Bronchial epithelial cell (primary cell): ENCODE results near the gene SARS1. TPM values are rescaled to one million over a fixed set of nuclear protein-coding genes. Genes with fewer than 3 reads are reported as not detected.

Source experiments
- DNase-seq: peaks from one replicate; pipeline ENCODE4 v3.0.0-alpha.2; 2010; ENCODE audit warnings: low read depth
- FAIRE-seq: peaks from 2 replicates; lab custom pipeline; 2011; peaks lifted over from hg19 to GRCh38; lab: Jason Lieb, UNC
- H3K27me3 ChIP-seq: 2 replicates; pipeline ENCODE4 v1.5.1; 2011; ENCODE audit warnings: low read length; ENCODE audit not compliant: control insufficient read depth, insufficient read depth
- H3K36me3 ChIP-seq: 2 replicates; pipeline ENCODE4 v1.5.1; 2011; ENCODE audit warnings: low read length; ENCODE audit not compliant: control insufficient read depth, insufficient read depth
- H3K4me3 ChIP-seq: 2 replicates; pipeline ENCODE4 v1.5.1; 2011; ENCODE audit warnings: mild to moderate bottlenecking, low read depth, low read length, control low read depth
- total RNA-seq: library from RNA; depleted of rRNA; stranded (reverse); fragments of >200 nt; gene quantifications from 2 replicates; pipeline ENCODE4 v1.2.1, GENCODE V29; 2014
- TF ChIP-seq, protein P1 (sequence below): IDR thresholded peaks from 2 replicates; pipeline ENCODE4 v1.5.1; 2011; ENCODE audit warnings: mild to moderate bottlenecking, moderate library complexity, low read length, control low read depth, inconsistent platforms; ENCODE audit not compliant: insufficient read depth, severe bottlenecking

The SARS1 gene
- total RNA-seq, 1 donor from 2014 or later = 572 TPM

DNA sequence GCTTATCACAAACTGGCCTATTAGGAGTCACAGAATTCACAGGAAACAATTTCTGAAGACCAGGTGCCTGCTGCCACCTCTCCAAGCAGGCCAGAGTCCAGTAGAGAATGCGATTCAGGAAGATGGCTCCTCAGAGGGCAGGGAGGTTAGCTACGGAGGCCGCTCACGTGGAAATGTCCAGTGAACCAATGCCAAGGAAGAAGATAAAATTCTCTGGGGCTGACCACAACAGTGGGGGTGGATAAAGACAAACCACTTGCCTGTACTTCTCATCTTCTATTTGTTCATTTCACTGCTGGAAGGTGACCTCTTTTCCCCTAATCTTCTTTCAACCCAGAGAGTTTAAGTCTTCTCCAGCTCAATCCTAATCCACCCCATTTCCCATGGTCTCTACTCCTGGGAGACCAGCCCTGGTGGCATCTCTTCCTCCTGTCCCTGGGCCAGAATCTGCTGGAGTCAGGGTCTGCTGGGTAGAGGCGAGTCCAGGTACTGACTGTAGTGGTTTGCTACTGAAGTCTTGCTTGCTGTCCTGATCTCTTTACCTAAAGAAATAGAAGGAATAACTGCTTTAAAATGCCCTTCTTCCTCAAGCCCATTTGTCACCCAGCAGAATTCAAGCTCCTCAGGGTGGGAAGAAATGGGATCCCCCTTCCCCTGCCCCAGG lies 66.0 kb downstream of the SARS1 start:
- TF ChIP-seq, protein P1, sequence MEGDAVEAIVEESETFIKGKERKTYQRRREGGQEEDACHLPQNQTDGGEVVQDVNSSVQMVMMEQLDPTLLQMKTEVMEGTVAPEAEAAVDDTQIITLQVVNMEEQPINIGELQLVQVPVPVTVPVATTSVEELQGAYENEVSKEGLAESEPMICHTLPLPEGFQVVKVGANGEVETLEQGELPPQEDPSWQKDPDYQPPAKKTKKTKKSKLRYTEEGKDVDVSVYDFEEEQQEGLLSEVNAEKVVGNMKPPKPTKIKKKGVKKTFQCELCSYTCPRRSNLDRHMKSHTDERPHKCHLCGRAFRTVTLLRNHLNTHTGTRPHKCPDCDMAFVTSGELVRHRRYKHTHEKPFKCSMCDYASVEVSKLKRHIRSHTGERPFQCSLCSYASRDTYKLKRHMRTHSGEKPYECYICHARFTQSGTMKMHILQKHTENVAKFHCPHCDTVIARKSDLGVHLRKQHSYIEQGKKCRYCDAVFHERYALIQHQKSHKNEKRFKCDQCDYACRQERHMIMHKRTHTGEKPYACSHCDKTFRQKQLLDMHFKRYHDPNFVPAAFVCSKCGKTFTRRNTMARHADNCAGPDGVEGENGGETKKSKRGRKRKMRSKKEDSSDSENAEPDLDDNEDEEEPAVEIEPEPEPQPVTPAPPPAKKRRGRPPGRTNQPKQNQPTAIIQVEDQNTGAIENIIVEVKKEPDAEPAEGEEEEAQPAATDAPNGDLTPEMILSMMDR = no peak
- no peaks in the 10 kb centered on the region for H3K27me3 ChIP-seq
- peaks cover 1% of the 10 kb centered on the region for H3K36me3 ChIP-seq
- DNase-seq (no peak), FAIRE-seq (no peak)
- H3K4me3 ChIP-seq = no peak overlapping the region

DNA sequence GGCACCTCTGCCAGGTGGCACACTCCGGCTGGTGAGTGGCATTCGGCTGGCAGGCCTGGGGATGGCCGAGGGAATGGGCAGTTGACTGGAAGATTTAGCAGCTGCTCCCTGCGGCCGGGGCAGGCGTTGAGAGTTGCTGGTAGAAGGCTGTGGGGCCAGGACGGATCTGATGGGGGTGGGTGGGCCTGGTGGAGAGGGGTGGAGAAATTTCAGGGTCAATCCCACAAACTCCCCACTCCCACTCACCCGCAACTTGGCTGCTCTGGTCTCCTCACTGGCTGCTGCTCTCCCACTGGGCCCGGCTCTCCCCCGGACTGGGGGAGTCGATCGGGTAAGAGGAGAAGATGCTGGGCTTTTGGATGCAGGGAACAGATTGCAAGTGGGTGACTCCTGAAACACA lies 67.1 kb downstream of the SARS1 start:
- TF ChIP-seq, protein P1 = no peak
- no peak for DNase-seq
- Histone ChIP-seq H3K4me3 (no peak overlapping the region), H3K27me3 (no peaks in the 10 kb centered on the region), H3K36me3 (peaks cover 1% of the 10 kb centered on the region)
- FAIRE-seq = no peak

DNA sequence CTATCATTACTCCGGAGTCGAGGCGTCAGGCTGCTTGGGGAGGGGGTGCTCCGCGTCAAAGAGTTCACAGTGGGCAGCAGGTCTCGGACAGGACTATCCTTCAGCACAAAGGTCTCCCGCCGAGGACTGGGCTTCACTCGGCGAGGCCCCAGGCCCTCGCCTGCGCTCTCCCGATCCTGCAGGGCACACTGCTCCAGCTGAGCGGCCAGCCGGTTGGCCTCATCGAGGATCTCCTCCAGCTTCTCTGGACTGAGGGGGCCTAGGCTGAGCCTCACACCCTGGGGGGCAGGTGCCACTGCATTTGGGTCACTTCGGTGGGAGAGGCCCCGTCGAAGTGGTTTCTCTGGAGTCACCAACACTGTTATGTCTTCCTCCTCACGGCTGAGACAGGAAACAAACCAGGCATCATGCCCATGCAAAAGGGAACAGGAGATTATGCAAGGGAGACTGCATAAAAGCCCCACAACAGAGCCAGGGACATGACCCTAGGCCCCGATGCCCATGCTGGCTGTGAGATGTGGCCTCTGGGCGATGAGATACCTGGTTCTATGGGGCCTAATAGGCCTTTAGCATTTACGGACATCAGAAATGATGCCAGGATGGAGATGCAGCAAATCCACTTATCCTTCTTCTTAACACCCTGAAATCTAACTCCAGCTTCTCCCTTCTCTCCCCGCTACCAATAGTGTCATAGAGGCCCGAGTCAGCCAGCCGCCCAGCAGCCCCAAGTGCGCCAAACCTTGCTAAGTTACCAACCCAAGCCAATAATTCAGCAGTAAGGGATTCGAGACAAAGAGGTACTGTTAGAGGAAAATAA lies 68.2 kb downstream of the SARS1 start:
- FAIRE-seq = no peak

DNA sequence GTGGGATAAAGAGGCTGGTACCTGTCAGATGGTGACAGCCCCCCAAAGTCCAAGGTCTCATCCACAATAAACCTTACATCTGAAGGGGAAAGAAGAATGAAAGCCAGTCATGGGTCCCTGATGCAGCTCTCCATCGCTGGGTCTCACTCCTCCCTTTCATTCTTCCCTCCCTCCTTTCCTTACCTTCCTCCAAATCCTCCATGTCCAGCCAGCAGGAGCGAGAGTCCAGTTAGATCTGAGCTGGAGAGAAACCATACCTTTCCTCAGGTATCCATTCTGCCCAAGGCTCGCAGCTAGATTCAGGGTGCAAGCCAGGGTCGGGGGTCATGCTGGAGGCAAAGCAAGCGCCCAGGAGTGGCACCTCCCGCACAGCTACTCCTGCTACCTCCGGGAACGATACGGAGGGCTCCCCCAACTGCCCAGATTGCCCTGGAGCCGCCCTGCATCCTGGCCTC lies 68.8 kb downstream of the SARS1 start:
- no peak for DNase-seq
- H3K27me3 ChIP-seq = no peaks in the 10 kb centered on the region
- H3K4me3 ChIP-seq = peak overlapping the region; percentile 67
- TF ChIP-seq, protein P1 = no peak
- peaks cover 1% of the 10 kb centered on the region for H3K36me3 ChIP-seq
- FAIRE-seq = no peak

More for the DNA sequence above, 68.2 kb downstream of the SARS1 start:
- H3K4me3 ChIP-seq = peak overlapping the region; percentile 67
- peaks cover 1% of the 10 kb centered on the region for H3K36me3 ChIP-seq
- DNase-seq = no peak
- no peaks in the 10 kb centered on the region for H3K27me3 ChIP-seq
- TF ChIP-seq, protein P1 = no peak

DNA sequence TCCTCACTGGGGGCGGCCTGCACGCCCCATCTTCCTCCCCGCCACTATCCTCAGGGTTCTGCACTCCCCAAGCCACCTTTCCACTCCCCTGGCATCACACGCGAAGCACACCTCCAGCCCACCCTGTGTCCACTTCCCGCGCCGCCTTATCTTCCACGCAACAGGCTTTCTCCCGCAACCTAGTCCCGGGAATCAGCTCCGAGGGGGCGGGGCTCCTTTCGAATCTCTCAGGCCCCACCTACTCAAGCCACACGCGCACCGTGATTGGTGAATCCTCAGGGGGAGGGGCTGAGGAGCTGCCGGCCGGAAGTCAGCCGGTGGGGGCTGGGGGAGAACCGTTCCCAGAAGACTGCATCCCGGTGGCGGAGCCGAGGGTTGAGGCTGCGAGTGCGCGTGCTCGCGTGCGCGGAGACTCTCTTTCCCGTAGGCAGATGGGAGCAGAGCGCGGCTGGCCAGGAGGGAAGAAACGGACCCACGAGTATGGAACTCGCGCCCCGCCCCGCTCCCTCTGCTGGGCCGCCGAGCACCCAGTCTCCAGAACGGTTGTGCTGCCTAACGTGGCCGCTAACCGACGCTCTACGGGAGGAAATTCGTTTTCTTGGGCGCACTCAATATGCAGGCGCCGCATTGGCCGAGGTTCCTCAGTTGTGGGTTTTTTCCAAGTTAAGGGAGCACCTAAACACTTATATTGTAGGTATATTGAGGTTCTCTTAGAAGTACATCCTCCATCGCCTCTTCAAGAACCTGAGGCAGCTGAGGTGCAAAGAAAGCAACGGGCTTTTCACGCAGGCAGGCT lies 69.4 kb downstream of the SARS1 start, which contains the start of gene PSRC1:
PSRC1 (minus strand) TSS at position 194 of the 796 bp plus-strand sequence.
- H3K27me3 ChIP-seq = no peaks in the 10 kb centered on the region
- peaks cover 1% of the 10 kb centered on the region for H3K36me3 ChIP-seq
- TF ChIP-seq, protein P1 = peak; percentile 77
- DNase-seq (peak; percentile 89), FAIRE-seq (no peak)
- H3K4me3 ChIP-seq = peak within 1 kb of the TSS; percentile 67
